Upper lobe of left lung (tissue), 4 donors: ENCODE data around the gene INHA.

Experiments
- POLR2A ChIP-seq, 4 donors: fragments of 450-650 bp; IDR thresholded peaks; one replicate each; pipeline ENCODE4 v1.5.1; 2016 to 2017; ENCODE audit warnings: antibody characterized with exemption in 4 of 4, mild to moderate bottlenecking in 2 of 4
- POLR2AphosphoS5 ChIP-seq, 2 donors: sonication (generic); formaldehyde crosslinking; IDR thresholded peaks; one replicate each; pipeline ENCODE4 v1.5.1; 2017; ENCODE audit warnings: antibody characterized with exemption in 2 of 2
- TF ChIP-seq, protein P1 (sequence below), 6 experiments: fragments of 450-650 bp in 4 of 6; fragments of 200-600 bp in 2 of 6; sonication (generic) in 2 of 6; IDR thresholded peaks; one replicate each; pipeline ENCODE4 v1.5.1; 2016 to 2019; ENCODE audit warnings: antibody characterized with exemption in 6 of 6

DNA sequence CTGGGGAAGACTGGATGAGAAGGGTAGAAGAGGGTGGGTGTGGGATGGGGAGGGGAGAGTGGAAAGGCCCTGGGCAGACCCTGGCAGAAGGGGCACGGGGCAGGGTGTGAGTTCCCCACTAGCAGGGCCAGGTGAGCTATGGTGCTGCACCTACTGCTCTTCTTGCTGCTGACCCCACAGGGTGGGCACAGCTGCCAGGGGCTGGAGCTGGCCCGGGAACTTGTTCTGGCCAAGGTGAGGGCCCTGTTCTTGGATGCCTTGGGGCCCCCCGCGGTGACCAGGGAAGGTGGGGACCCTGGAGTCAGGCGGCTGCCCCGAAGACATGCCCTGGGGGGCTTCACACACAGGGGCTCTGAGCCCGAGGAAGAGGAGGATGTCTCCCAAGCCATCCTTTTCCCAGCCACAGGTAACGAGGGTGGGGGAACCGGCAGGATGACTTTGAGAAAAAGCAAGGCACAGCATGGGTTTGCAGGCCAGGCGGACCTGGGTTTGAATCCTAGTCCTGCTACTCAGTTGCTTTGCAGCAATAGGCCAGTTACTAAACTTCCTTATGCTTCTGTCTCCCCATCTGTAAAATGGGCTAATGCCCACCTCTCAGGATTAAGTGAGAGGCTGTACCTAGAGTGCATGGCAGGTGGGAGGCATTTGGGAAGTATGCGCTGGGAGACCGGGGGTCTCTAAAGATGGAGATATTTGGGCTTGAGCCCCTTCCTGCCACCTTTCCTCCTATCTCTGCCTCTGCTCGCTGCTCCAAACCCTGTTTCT lies at the start of gene INHA:
- TF ChIP-seq POLR2AphosphoS5 (IDR thresholded peaks at IDR 0.05) (no peak), POLR2A (IDR thresholded peaks at IDR 0.05) (no peak)
- TF ChIP-seq, protein P1, sequence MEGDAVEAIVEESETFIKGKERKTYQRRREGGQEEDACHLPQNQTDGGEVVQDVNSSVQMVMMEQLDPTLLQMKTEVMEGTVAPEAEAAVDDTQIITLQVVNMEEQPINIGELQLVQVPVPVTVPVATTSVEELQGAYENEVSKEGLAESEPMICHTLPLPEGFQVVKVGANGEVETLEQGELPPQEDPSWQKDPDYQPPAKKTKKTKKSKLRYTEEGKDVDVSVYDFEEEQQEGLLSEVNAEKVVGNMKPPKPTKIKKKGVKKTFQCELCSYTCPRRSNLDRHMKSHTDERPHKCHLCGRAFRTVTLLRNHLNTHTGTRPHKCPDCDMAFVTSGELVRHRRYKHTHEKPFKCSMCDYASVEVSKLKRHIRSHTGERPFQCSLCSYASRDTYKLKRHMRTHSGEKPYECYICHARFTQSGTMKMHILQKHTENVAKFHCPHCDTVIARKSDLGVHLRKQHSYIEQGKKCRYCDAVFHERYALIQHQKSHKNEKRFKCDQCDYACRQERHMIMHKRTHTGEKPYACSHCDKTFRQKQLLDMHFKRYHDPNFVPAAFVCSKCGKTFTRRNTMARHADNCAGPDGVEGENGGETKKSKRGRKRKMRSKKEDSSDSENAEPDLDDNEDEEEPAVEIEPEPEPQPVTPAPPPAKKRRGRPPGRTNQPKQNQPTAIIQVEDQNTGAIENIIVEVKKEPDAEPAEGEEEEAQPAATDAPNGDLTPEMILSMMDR (IDR thresholded peaks at IDR 0.05), result no peak
